Ishikawa (cell line): ENCODE data around the gene FOXN3.

Experiments
- CEBPB ChIP-seq: IDR thresholded peaks from 2 replicates; pipeline ENCODE4 v1.6.1; 2012
- EP300 ChIP-seq: IDR thresholded peaks from 2 replicates; pipeline ENCODE4 v1.6.1; 2012; ENCODE audit warnings: borderline replicate concordance
- MAX ChIP-seq: IDR thresholded peaks from 2 replicates; pipeline ENCODE4 v1.6.1; 2012
- RAD21 ChIP-seq: IDR thresholded peaks from 2 replicates; pipeline ENCODE4 v1.6.1; 2012; ENCODE audit warnings: low read depth

GRCh38 chr14:89350152-89350551 lies 66.9 kb downstream of the FOXN3 start:
- TF ChIP-seq RAD21 (no peak), MAX (no peak), CEBPB (no peak), EP300 (no peak)
